ENCODE data around the gene ZNF584.

Gene ZNF584

DNA sequence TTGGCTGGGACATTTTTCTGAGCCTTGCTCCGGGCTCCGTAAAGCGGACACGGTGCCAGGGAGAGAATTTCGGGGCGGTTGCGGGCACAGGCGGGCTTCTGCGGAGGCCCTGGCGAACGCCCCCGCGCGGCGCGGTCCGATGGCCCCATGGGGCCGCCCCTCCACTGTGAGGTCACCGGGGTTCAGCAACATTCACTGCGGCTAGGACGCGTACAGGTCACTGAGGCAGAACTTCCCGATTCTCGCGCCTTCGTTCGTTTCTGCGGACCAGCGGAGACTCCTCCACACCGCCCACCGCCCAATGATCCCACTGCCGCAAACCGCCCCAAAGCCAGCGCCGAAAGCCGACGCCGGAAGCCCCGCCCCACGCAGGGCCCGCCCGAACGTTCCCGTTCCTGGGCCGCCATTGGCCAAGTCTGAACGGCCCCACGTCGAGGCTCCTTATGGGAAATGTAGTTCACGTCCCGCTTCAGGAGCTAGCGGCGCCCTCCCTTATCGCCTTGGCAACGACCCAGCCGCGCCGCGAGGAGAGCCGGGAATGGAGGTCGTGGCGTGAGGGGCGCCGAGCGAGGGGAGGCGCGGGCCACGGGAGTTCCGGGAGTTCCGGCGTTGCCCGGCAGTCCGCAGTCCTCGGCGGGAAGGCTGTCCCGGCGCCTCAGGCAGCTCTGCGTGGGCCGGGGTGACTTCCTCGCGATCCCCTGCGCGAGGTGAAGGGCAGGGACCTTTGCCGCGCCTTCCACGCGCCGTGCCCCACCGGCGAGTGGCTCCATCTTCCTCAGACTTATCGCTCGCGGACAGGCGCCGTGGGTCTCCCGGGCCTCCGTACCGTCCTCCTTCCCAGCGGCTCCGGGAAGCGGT is at the start of gene ZNF584:
Gene ZNF584, plus strand, starts transcription at position 498 of the 858 bp plus-strand sequence. CDS start 499 bp downstream, outside the sequence.
- peak within 1 kb of the TSS; percentile 82 for H3K4me3 ChIP-seq (ENCODE audit: low read depth, low read length)
- TF ChIP-seq, protein P1, sequence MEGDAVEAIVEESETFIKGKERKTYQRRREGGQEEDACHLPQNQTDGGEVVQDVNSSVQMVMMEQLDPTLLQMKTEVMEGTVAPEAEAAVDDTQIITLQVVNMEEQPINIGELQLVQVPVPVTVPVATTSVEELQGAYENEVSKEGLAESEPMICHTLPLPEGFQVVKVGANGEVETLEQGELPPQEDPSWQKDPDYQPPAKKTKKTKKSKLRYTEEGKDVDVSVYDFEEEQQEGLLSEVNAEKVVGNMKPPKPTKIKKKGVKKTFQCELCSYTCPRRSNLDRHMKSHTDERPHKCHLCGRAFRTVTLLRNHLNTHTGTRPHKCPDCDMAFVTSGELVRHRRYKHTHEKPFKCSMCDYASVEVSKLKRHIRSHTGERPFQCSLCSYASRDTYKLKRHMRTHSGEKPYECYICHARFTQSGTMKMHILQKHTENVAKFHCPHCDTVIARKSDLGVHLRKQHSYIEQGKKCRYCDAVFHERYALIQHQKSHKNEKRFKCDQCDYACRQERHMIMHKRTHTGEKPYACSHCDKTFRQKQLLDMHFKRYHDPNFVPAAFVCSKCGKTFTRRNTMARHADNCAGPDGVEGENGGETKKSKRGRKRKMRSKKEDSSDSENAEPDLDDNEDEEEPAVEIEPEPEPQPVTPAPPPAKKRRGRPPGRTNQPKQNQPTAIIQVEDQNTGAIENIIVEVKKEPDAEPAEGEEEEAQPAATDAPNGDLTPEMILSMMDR (IDR thresholded peaks at IDR 0.05; ENCODE audit: low read depth, low read length): no peak

DNA sequence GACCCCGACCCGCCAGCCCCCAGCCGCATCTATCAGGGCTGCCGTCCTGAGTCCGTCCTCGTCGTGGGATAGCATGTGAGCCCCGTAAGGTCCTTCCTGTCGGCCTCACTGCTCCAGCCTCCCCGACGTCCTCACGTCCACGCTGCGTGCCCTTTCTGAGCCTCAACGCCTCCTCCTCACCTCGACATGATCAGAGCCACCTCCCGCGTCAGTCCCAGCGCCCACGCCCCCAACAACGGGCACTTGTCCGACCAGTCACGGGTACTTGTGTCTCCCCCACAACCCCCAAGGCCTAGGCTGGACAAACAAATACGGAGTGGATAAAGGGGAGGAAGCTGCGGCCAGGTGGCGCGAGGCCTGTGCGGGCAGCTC is 46.6 kb upstream of the ZNF584 start:
- peak overlapping the region; percentile 67 for H3K4me3 ChIP-seq (ENCODE audit: low read depth, low read length)
- TF ChIP-seq, protein P1 (IDR thresholded peaks at IDR 0.05; ENCODE audit: low read depth, low read length): no peak

DNA sequence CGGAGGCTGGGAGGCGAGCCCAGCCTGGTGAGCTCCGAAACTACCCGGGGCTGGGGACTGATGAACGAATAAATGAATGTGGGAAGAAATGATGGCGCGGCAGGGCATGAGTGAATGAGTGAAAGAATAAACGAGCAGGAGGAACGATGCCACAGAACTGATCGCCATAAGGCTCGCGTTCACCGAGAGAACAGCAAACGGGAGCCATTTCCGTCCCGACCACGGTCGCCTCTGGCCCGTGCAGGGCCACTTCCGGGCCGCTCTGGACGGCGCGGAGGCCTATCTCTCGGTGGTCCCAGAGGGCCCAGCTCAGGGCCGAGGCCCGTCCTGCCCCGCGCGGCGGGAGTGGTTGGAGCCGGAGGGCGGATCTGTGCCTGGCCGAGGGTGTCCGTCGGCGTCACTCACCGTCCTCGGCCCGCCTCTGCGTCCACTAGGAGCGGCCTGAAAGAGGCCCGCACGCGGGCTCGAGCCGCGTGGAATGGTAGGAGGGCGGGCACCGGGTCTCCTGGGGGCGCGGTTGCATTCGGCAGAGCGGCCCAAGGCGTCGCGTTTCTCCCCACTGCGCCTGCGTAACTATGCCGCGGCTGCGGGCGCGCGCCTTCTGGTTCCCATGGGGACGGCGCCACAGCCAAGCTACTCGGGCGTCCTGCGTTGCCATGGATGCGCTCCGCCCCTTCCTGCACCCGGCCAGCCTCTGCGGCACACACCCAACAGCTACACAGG is 46.0 kb upstream of the ZNF584 start, which contains the start of gene ZNF497:
Gene ZNF497, minus strand, starts transcription at position 480 of the 723 bp plus-strand sequence. CDS start 5,116 bp downstream, outside the sequence.
- H3K4me3 ChIP-seq (ENCODE audit: low read depth, low read length): peak within 1 kb of the TSS; percentile 67
- TF ChIP-seq, protein P1 (IDR thresholded peaks at IDR 0.05; ENCODE audit: low read depth, low read length): no peak

DNA sequence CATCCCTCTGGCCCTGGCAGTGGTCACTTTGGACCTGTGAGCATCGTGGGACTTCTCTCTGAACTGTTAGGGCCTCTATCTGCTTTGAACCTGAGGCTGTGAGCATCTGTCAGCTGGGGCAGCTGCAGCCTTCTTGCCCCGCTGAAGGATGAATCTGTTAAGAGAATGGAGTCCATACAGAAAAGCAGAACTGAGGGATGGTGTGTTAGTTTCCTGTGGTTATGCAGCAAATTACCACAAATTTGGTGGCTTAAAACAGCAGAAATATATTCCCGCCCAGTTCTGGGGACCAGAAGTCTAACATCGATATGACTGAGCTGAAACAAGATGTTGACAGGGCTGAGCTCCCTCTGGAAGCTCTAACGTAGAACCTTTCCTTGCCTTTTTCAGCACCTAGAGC is 44.3 kb upstream of the ZNF584 start:
- TF ChIP-seq, protein P1 (IDR thresholded peaks at IDR 0.05; ENCODE audit: low read depth, low read length): no peak
- no peak overlapping the region for H3K4me3 ChIP-seq (ENCODE audit: low read depth, low read length)

DNA sequence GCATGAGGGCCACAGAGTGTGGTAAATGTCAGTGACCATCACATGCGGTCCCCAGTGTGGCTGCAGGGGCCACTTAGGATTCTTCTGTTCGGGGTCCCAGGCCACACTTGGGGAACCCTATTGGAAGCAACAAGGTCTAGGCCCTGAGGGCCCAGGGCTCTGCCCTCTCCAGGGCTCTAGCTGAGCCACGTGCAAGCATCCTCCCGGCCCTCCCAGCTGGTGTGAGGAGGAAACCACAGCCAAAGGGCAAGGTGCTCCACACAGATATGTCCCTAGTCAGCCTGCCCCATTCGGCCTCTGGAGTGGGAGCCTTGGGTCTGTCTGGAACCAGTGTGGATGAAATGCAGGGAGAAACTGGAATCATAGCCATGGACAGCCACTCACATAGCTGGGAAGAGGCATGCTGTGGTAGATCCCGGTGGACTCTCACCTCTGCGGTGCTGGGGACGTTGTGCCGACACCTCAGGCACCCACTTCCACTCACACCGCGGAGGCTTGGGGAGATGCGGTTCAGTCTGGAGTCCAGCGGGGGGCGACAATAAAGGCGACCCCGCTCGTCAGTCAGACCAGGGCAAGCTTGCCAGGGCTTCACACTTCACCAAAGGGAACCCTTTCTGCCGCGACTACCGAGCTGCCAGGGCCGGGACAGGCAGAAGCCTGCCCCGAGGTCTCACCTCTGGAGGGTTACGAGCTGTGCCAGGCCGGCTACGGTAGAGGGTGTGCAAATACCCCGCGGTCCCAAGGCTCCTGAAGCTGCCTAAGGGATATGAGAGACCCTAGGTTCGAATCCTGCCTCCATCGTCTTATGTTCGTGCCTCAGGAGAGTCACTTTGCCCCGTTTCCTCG is 41.6 kb upstream of the ZNF584 start:
- TF ChIP-seq, protein P1 (IDR thresholded peaks at IDR 0.05; ENCODE audit: low read depth, low read length): no peak
- H3K4me3 ChIP-seq (ENCODE audit: low read depth, low read length): no peak overlapping the region

DNA sequence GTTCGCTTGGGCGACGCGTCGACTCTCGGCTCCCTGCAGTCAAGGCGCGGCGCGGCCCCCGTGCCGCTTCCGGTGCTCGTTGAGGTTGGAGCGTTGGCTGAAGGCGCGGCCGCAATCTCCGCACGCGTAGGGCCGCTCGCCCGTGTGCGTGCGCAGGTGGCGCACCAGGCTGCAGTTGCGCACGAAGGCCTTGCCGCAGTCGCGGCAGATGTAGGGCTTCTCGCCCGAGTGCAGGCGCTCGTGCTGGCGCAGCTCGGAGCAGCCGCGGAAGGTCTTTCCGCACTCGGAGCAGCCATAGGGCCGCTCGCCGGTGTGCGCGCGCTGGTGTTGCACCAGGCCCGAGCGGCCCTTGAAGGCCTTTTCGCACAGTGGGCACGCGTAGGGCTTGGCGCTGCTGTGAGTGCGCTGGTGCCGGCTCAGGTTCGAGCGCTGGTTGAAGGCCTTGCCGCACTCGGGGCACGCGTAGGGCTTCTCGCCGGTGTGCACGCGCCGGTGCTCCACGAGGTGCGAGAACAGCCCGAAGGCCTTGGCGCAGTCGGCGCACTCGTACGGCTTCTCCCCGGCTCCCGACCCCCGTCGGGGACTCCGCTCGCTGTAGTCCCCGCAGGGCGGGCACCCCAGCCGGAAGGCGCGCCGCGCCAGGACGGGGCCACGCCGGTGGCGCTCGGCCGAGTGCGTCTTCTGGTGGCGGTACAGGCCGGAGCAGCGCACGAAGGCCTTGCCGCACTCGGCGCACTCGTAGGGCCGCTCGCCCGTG is 40.6 kb upstream of the ZNF584 start:
- TF ChIP-seq, protein P1 (IDR thresholded peaks at IDR 0.05; ENCODE audit: low read depth, low read length): no peak
- H3K4me3 ChIP-seq (ENCODE audit: low read depth, low read length): no peak overlapping the region

Measured in WI38 (cell line).